Ishikawa (cell line): ENCODE measurements around the gene BAD.

Experiments
- CEBPB ChIP-seq: IDR thresholded peaks from 2 replicates; pipeline ENCODE4 v1.6.1; 2012
- CREB1 ChIP-seq: IDR thresholded peaks from 2 replicates; pipeline ENCODE4 v1.6.1; 2012; ENCODE audit warnings: low read depth
- EGR1 ChIP-seq: IDR thresholded peaks from 2 replicates; pipeline ENCODE4 v1.6.1; 2012
- EP300 ChIP-seq: IDR thresholded peaks from 2 replicates; pipeline ENCODE4 v1.6.1; 2012; ENCODE audit warnings: borderline replicate concordance
- FOXM1 ChIP-seq: IDR thresholded peaks from 2 replicates; pipeline ENCODE4 v1.6.1; 2012; ENCODE audit warnings: low read depth, borderline replicate concordance
- MAX ChIP-seq: IDR thresholded peaks from 2 replicates; pipeline ENCODE4 v1.6.1; 2012
- NFIC ChIP-seq: IDR thresholded peaks from 2 replicates; pipeline ENCODE4 v1.6.1; 2012
- RAD21 ChIP-seq: IDR thresholded peaks from 2 replicates; pipeline ENCODE4 v1.6.1; 2012; ENCODE audit warnings: low read depth
- REST ChIP-seq: IDR thresholded peaks from 2 replicates; pipeline ENCODE4 v1.6.1; 2012; ENCODE audit warnings: low read depth, mild to moderate bottlenecking
- TAF1 ChIP-seq: IDR thresholded peaks from 2 replicates; pipeline ENCODE4 v1.6.1; 2012; ENCODE audit warnings: low read depth, mild to moderate bottlenecking
- TCF12 ChIP-seq: IDR thresholded peaks from 2 replicates; pipeline ENCODE4 v1.6.1; 2012; ENCODE audit warnings: low read depth
- TEAD4 ChIP-seq: IDR thresholded peaks from 2 replicates; pipeline ENCODE4 v1.6.1; 2012
- USF1 ChIP-seq: IDR thresholded peaks from 2 replicates; pipeline ENCODE4 v1.6.1; 2012
- YY1 ChIP-seq: IDR thresholded peaks from 2 replicates; pipeline ENCODE4 v1.6.1; 2012; ENCODE audit warnings: low read depth
- ZBTB7A ChIP-seq: IDR thresholded peaks from 2 replicates; pipeline ENCODE4 v1.6.1; 2012; ENCODE audit warnings: low read depth

BAD gene

GRCh38 chr11:64327993-64328392, 43.5 kb upstream of the BAD start:
- TF ChIP-seq USF1 = no peak
- no peak for TF ChIP-seq EGR1

GRCh38 chr11:64327375-64327774, 42.9 kb upstream of the BAD start:
- TF ChIP-seq TCF12 (no peak), USF1 (0 out of 2 replicates have a peak, but pooled peaks have one; percentile 25), FOXM1 (no peak), RAD21 (no peak), ZBTB7A (no peak), CEBPB (no peak), REST (no peak), MAX (no peak)

- TF ChIP-seq USF1 (no peak), ZBTB7A (no peak), REST (no peak), CREB1 (no peak), TEAD4 (no peak), YY1 (no peak), EP300 (no peak), TCF12 (no peak), TAF1 (no peak), FOXM1 (no peak), NFIC (no peak), RAD21 (no peak), EGR1 (no peak), MAX (no peak), CEBPB (no peak)
These were observed 40.4 kb upstream of the BAD start for GRCh38 chr11:64324692-64325469.

- TF ChIP-seq CREB1 = no peak
- TF ChIP-seq YY1 = no peak
- no peak for TF ChIP-seq FOXM1
- TF ChIP-seq RAD21 = no peak
- TF ChIP-seq TCF12 = no peak
- TF ChIP-seq USF1 = no peak
- TF ChIP-seq REST = no peak
- no peak for TF ChIP-seq NFIC
- no peak for TF ChIP-seq CEBPB
- TF ChIP-seq EGR1 = no peak
- TF ChIP-seq EP300 = no peak
- TF ChIP-seq TAF1 = no peak
- no peak for TF ChIP-seq ZBTB7A
- TF ChIP-seq MAX = no peak
- TF ChIP-seq TEAD4 = no peak
These were observed 38.9 kb upstream of the BAD start for GRCh38 chr11:64323373-64323772.
